K562 (cell line): ENCODE measurements around the gene ANKRD45.

Source experiments
- FOXK2 ChIP-seq, 2 experiments: fragments of 450-650 bp; IDR thresholded peaks in 1 of 2; conservative IDR thresholded peaks in 1 of 2; 2 replicates each; pipeline ENCODE4 v1.6.1; 2016; ENCODE audit warnings: low read depth in 2 of 2, mild to moderate bottlenecking in 1 of 2
- FOXP4 ChIP-seq: sonication (generic); formaldehyde crosslinking; IDR thresholded peaks from 2 replicates; pipeline ENCODE4 v1.8.0; 2022; ENCODE audit warnings: mild to moderate bottlenecking, missing genetic modification reagents, borderline replicate concordance
- GABPA ChIP-seq: fragments of 200-800 bp; sonication (Bioruptor generic); conservative IDR thresholded peaks from 2 replicates; pipeline ENCODE4 v1.6.1; 2016; ENCODE audit warnings: low read depth, missing genetic modification characterization, missing compliant biosample characterization
- RB1 ChIP-seq: fragments of 450-650 bp; IDR thresholded peaks from 2 replicates; pipeline ENCODE4 v1.6.1; 2017; ENCODE audit warnings: low read depth, mild to moderate bottlenecking
- RFX7 ChIP-seq: fragments of 250-450 bp; sonication (Bioruptor Pico); IDR thresholded peaks from 2 replicates; pipeline ENCODE4 v1.5.1; 2021; ENCODE audit warnings: mild to moderate bottlenecking
- ZKSCAN3 ChIP-seq: fragments of 250-450 bp; sonication (Bioruptor Pico); IDR thresholded peaks from 2 replicates; pipeline ENCODE4 v1.4.0; 2020
- ZNF398 ChIP-seq: fragments of 250-450 bp; sonication (Bioruptor Pico); IDR thresholded peaks from 2 replicates; pipeline ENCODE4 v1.8.0; 2021; ENCODE audit warnings: moderate library complexity, mild to moderate bottlenecking, inconsistent platforms

GRCh38 chr1:173568483-173568882 lies 101.2 kb downstream of the ANKRD45 start:
- TF ChIP-seq FOXP4 (CRISPR knock-in tag): no peak
- TF ChIP-seq RB1: no peak
- TF ChIP-seq ZNF398 (CRISPR knock-in tag): no peak
- no peak for TF ChIP-seq FOXK2 (conservative IDR thresholded peaks at IDR 0.05 in 1 of 2, IDR thresholded peaks at IDR 0.05 in 1 of 2; ENCODE audit: low read depth in 2 of 2)
- TF ChIP-seq GABPA (tag): no peak
- no peak for TF ChIP-seq RFX7 (CRISPR knock-in tag)
- no peak for TF ChIP-seq ZKSCAN3 (CRISPR knock-in tag)
